ENCODE data around the gene TNKS1BP1.

DNA sequence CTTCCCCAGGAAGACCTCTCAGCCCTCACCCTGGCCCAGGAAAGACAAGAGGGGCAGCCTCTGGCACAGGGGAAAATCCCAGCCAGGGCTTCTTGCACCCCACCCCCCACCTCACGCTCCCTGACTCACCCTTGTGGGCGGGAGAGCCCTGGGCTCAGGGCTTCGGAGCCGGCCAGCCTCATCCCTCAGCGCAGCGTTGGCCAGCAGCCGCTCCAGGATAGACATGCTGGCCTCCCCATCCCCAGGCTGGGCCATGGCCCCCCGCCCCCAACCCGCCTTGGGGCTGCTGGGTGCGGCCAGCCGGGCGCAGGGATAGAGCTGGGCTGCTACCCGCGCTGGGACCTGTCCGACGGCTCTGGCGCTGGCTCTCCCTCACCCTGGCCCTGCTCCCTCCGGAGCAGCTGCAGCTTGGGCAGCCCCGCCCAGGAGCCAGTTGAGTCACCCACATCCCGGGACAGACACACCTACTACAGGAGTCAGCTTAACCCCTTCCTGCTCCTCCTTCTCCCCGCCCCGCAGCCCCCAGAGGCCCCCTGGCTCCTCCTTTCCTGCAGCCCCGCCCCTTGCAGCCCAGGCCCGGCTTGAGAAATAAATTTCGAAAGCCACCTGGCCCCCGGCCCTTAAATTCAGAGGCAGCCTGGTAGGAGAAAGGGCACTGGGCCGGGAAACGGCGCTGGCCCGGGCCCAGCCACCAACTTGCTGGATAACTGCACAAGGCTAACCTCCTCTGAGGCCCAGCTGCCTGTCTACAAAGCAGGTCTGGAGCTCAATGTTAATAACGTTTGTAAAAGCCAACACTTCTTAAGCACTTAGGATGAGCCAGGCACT, 13.4 kb downstream of the TNKS1BP1 start:
- no peak for TF ChIP-seq EZH2 (IDR thresholded peaks at IDR 0.05)
- TF ChIP-seq, protein P1, sequence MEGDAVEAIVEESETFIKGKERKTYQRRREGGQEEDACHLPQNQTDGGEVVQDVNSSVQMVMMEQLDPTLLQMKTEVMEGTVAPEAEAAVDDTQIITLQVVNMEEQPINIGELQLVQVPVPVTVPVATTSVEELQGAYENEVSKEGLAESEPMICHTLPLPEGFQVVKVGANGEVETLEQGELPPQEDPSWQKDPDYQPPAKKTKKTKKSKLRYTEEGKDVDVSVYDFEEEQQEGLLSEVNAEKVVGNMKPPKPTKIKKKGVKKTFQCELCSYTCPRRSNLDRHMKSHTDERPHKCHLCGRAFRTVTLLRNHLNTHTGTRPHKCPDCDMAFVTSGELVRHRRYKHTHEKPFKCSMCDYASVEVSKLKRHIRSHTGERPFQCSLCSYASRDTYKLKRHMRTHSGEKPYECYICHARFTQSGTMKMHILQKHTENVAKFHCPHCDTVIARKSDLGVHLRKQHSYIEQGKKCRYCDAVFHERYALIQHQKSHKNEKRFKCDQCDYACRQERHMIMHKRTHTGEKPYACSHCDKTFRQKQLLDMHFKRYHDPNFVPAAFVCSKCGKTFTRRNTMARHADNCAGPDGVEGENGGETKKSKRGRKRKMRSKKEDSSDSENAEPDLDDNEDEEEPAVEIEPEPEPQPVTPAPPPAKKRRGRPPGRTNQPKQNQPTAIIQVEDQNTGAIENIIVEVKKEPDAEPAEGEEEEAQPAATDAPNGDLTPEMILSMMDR (IDR thresholded peaks at IDR 0.05) = no peak
